ENCODE data around the gene FLRT3. TPM values are rescaled to one million over a fixed set of nuclear protein-coding genes. Genes with fewer than 3 reads are reported as not detected.

FLRT3 gene
- total and polyA plus RNA-seq, 2 donors (not counting 1 experiment from before 2014, with no cell fraction given) = not detected

GRCh38 chr20:14383335-14383734, 45.9 kb upstream of the FLRT3 start:
- peaks cover 5% of the 10 kb centered on the region for H3K9me3 Mint-ChIP-seq (ENCODE audit: insufficient read depth)
- ChIA-PET POLR2A (no interaction called here), CTCF (no interaction called here)
- H3K4me3 Mint-ChIP-seq = no peak overlapping the region
- H3K9me3 ChIP-seq (ENCODE audit: control extremely low read depth in 1 of 3, control insufficient read depth in 2 of 3, insufficient read depth in 1 of 3, low read length in 2 of 3) = peaks cover 0 to 3% (median 0%) of the 10 kb centered on the region in 3 donors
- no peak overlapping the region for H3K27ac Mint-ChIP-seq
- H3K4me2 ChIP-seq (replicated peaks; ENCODE audit: low read depth, low read length, poor library complexity, severe bottlenecking) = no peak overlapping the region
- no CpG with 5 or more reads among the region's 5 CpGs for WGBS (ENCODE audit: insufficient coverage)
- H3K27me3 Mint-ChIP-seq = peaks cover 6% of the 10 kb centered on the region
- no peaks in the 10 kb centered on the region for H3K36me3 ChIP-seq (replicated peaks in 1 of 2; ENCODE audit: control extremely low read depth in 1 of 2, control insufficient read depth in 1 of 2, extremely low read depth in 1 of 2, insufficient read depth in 2 of 2, low read length in 1 of 2)
- ATAC-seq (ENCODE audit: low read depth) (no peak), DNase-seq (no peak)
- intact Hi-C loops (cut with micrococcal nuclease) = no loop called here
- H4K20me1 ChIP-seq (ENCODE audit: control insufficient read depth, insufficient read depth, low read length, poor library complexity, severe bottlenecking) = no peaks in the 10 kb centered on the region
- no peaks in the 10 kb centered on the region for H3K4me1 ChIP-seq (ENCODE audit: control insufficient read depth in 2 of 2, insufficient read depth in 2 of 2, low read length in 2 of 2)
- H2AFZ ChIP-seq (ENCODE audit: insufficient read depth, low read depth, low read length, poor library complexity, severe bottlenecking) = no peak overlapping the region
- H3K4me1 Mint-ChIP-seq = no peaks in the 10 kb centered on the region
- no peaks in the 10 kb centered on the region for H3K79me2 ChIP-seq (ENCODE audit: control insufficient read depth, insufficient read depth, low read length)
- no peak overlapping the region for H3K9ac ChIP-seq (ENCODE audit: low read length)
- no peak overlapping the region for H3K4me3 ChIP-seq (ENCODE audit: control extremely low read depth in 1 of 5, extremely low read depth in 1 of 5, insufficient read depth in 1 of 5, low read depth in 2 of 5, low read length in 4 of 5)
- H3K27me3 ChIP-seq (replicated peaks in 1 of 4; ENCODE audit: control extremely low read depth in 1 of 4, control insufficient read depth in 3 of 4, insufficient read depth in 4 of 4, low read length in 3 of 4) = no peaks in the 10 kb centered on the region
- H3K27ac ChIP-seq (ENCODE audit: low read length in 2 of 2) = no peak overlapping the region
- TF ChIP-seq CTCF (IDR thresholded peaks at IDR 0.05) (no peak), EZH2 (IDR thresholded peaks at IDR 0.05; ENCODE audit: borderline replicate concordance, insufficient read depth, low read depth, low read length, poor library complexity, severe bottlenecking) (no peak)

- no peak overlapping the region for H3K4me3 Mint-ChIP-seq
- Histone ChIP-seq H3K27me3 (replicated peaks in 1 of 4; ENCODE audit: control extremely low read depth in 1 of 4, control insufficient read depth in 3 of 4, insufficient read depth in 4 of 4, low read length in 3 of 4) (no peaks in the 10 kb centered on the region), H3K9ac (ENCODE audit: low read length) (no peak overlapping the region), H3K27ac (ENCODE audit: low read length in 2 of 2) (no peak overlapping the region), H3K4me2 (replicated peaks; ENCODE audit: low read depth, low read length, poor library complexity, severe bottlenecking) (no peak overlapping the region), H3K36me3 (replicated peaks in 1 of 2; ENCODE audit: control extremely low read depth in 1 of 2, control insufficient read depth in 1 of 2, extremely low read depth in 1 of 2, insufficient read depth in 2 of 2, low read length in 1 of 2) (no peaks in the 10 kb centered on the region), H4K20me1 (ENCODE audit: control insufficient read depth, insufficient read depth, low read length, poor library complexity, severe bottlenecking) (no peaks in the 10 kb centered on the region), H3K4me3 (ENCODE audit: control extremely low read depth in 1 of 5, extremely low read depth in 1 of 5, insufficient read depth in 1 of 5, low read depth in 2 of 5, low read length in 4 of 5) (no peak overlapping the region), H2AFZ (ENCODE audit: insufficient read depth, low read depth, low read length, poor library complexity, severe bottlenecking) (no peak overlapping the region), H3K79me2 (ENCODE audit: control insufficient read depth, insufficient read depth, low read length) (no peaks in the 10 kb centered on the region), H3K9me3 (ENCODE audit: control extremely low read depth in 1 of 3, control insufficient read depth in 2 of 3, insufficient read depth in 1 of 3, low read length in 2 of 3) (no peaks in the 10 kb centered on the region), H3K4me1 (ENCODE audit: control insufficient read depth in 2 of 2, insufficient read depth in 2 of 2, low read length in 2 of 2) (no peaks in the 10 kb centered on the region)
- CTCF ChIA-PET = no interaction called here
- no peak overlapping the region for H3K27ac Mint-ChIP-seq
- H3K9me3 Mint-ChIP-seq (ENCODE audit: insufficient read depth) = no peaks in the 10 kb centered on the region
- no peak for ATAC-seq (ENCODE audit: low read depth)
- TF ChIP-seq CTCF (IDR thresholded peaks at IDR 0.05) (no peak), EZH2 (IDR thresholded peaks at IDR 0.05; ENCODE audit: borderline replicate concordance, insufficient read depth, low read depth, low read length, poor library complexity, severe bottlenecking) (no peak)
- intact Hi-C loops (cut with micrococcal nuclease) = no loop called here
- no peaks in the 10 kb centered on the region for H3K27me3 Mint-ChIP-seq
- H3K4me1 Mint-ChIP-seq = no peaks in the 10 kb centered on the region
- DNase-seq = no peak
- POLR2A ChIA-PET = no interaction called here
These were observed 40.9 kb upstream of the FLRT3 start for GRCh38 chr20:14378326-14378725.

Data from B cell (primary cell).